Smooth muscle cell (in vitro differentiated cells): ENCODE data around the gene POLR3GL. TPM values are rescaled to one million over a fixed set of nuclear protein-coding genes. Genes with fewer than 3 reads are reported as not detected.

Experiments
- DNase-seq: peaks from one replicate; lab custom pipeline; 2025; ENCODE audit not compliant: unreplicated experiment; lab: John Stamatoyannopoulos, UW
- H2AFZ ChIP-seq: fragments of 200-600 bp; sonication (generic); 2 replicates; pipeline ENCODE4 v1.6.0; 2016; ENCODE audit warnings: antibody characterized with exemption, low read depth, mild to moderate bottlenecking
- H3F3A ChIP-seq: fragments of 200-600 bp; sonication (generic); 2 replicates; pipeline ENCODE4 v1.6.0; 2017; ENCODE audit warnings: antibody characterized with exemption, low read depth
- H3K27ac ChIP-seq: fragments of 200-600 bp; sonication (generic); 2 replicates; pipeline ENCODE4 v1.5.1; 2016; ENCODE audit warnings: low read depth, mild to moderate bottlenecking
- H3K27me3 ChIP-seq: fragments of 200-600 bp; sonication (generic); 2 replicates; pipeline ENCODE4 v1.6.1; 2016; ENCODE audit warnings: low read depth, mild to moderate bottlenecking
- H3K36me3 ChIP-seq: fragments of 200-600 bp; sonication (generic); 2 replicates; pipeline ENCODE4 v1.5.1; 2016; ENCODE audit warnings: low read depth
- H3K4me1 ChIP-seq: fragments of 200-600 bp; sonication (generic); 2 replicates; pipeline ENCODE4 v1.5.1; 2016; ENCODE audit warnings: low read depth
- H3K4me2 ChIP-seq: fragments of 200-600 bp; sonication (generic); 2 replicates; pipeline ENCODE4 v1.6.0; 2016; ENCODE audit warnings: mild to moderate bottlenecking
- H3K4me3 ChIP-seq: fragments of 200-600 bp; sonication (generic); 2 replicates; pipeline ENCODE4 v1.5.1; 2016; ENCODE audit warnings: mild to moderate bottlenecking
- H3K79me2 ChIP-seq: fragments of 200-600 bp; sonication (generic); 2 replicates; pipeline ENCODE4 v1.6.0; 2016; ENCODE audit warnings: low read depth, mild to moderate bottlenecking
- H3K9ac ChIP-seq: fragments of 200-600 bp; sonication (generic); 2 replicates; pipeline ENCODE4 v1.6.0; 2016; ENCODE audit warnings: low read depth
- H3K9me3 ChIP-seq: fragments of 200-600 bp; sonication (generic); replicated peaks from 2 replicates; pipeline ENCODE4 v1.5.1; 2016; ENCODE audit warnings: low read depth
- H4K20me1 ChIP-seq: fragments of 200-600 bp; sonication (generic); 2 replicates; pipeline ENCODE4 v1.6.0; 2016; ENCODE audit warnings: low read depth
- WGBS: methylation state at CpG from one replicate; pipeline ENCODE4 v1.1.7; 2016; ENCODE audit warnings: low lambda C conversion rate; 5-methylcytosine and 5-hydroxymethylcytosine counted together
- polyA plus RNA-seq: library from polyadenylated mRNA; unstranded; fragments of >200 nt; fragmentation: Nextera tagmentation; extraction: Ambion mirVana; gene quantifications from 2 replicates; pipeline ENCODE4 v1.2.1, GENCODE V29; 2016
- total RNA-seq: library from RNA; depleted of rRNA; stranded (reverse); fragments of >200 nt; gene quantifications from 2 replicates; pipeline ENCODE4 v1.2.3, GENCODE V29; 2014
- TF ChIP-seq, protein P1 (sequence below): fragments of 200-600 bp; sonication (generic); IDR thresholded peaks from 2 replicates; pipeline ENCODE4 v1.5.1; 2017; ENCODE audit warnings: borderline replicate concordance, mild to moderate bottlenecking, antibody characterized with exemption; ENCODE audit not compliant: insufficient read depth, poor library complexity, severe bottlenecking

The POLR3GL gene
- total and polyA plus RNA-seq, 2 experiments from 2014 or later = 22.2 to 33.6 TPM

DNA sequence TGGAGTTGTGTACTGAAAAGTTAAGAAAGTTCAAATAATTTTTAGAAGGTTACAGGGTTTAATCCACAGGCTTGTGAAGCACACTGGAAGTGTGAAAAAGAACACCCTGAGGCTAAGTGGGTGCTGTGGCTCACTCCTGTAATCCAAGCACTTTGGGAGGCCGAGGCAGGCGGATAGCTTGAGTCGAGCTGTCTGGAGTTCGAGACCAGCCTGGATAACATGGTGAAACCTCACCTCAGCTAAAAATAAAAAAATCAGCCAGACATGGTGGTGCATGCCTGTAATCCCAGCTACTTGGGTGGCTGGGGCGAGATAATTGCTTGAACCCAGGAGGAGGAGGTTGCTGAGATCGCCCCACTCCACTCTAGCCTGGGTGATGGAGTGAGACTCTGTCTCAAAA, 22.1 kb downstream of the POLR3GL start:
- DNase-seq = no peak
- no peak overlapping the region for H2AFZ ChIP-seq
- no peaks in the 10 kb centered on the region for H3K27me3 ChIP-seq
- TF ChIP-seq, protein P1, sequence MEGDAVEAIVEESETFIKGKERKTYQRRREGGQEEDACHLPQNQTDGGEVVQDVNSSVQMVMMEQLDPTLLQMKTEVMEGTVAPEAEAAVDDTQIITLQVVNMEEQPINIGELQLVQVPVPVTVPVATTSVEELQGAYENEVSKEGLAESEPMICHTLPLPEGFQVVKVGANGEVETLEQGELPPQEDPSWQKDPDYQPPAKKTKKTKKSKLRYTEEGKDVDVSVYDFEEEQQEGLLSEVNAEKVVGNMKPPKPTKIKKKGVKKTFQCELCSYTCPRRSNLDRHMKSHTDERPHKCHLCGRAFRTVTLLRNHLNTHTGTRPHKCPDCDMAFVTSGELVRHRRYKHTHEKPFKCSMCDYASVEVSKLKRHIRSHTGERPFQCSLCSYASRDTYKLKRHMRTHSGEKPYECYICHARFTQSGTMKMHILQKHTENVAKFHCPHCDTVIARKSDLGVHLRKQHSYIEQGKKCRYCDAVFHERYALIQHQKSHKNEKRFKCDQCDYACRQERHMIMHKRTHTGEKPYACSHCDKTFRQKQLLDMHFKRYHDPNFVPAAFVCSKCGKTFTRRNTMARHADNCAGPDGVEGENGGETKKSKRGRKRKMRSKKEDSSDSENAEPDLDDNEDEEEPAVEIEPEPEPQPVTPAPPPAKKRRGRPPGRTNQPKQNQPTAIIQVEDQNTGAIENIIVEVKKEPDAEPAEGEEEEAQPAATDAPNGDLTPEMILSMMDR = no peak
- H3K9me3 ChIP-seq = no peaks in the 10 kb centered on the region
- H3F3A ChIP-seq = peaks cover 7% of the 10 kb centered on the region
- H3K27ac ChIP-seq = peak overlapping the region; percentile 86
- no peak overlapping the region for H3K9ac ChIP-seq
- H3K4me1 ChIP-seq = peaks cover 16% of the 10 kb centered on the region
- peak overlapping the region; percentile 56 for H3K4me2 ChIP-seq
- H3K79me2 ChIP-seq = no peaks in the 10 kb centered on the region
- H3K4me3 ChIP-seq = no peak overlapping the region
- peaks cover 7% of the 10 kb centered on the region for H4K20me1 ChIP-seq
- WGBS = 84% methylated on average over 6 of the region's 6 CpGs
- H3K36me3 ChIP-seq = no peaks in the 10 kb centered on the region

DNA sequence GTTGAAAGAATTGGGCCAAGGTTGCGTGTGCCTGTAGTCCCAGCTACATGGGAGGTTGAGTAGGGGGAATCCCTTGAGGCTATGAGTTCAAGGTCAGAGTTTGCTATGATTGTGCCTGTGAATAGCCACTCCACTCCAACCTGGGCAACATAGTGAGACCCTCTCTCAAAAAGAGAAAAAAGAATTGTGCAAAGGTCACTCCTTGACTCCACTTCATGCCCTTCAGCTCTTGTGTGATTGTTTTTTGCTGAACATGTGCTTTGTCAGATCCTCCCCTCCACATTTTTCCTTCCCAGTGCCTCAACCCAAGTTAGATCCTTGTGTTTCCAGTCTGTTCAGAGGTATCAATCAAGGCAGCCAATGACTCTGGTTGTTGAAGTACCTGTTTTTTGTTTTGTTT, 23.4 kb downstream of the POLR3GL start:
- H3K4me1 ChIP-seq = peaks cover 17% of the 10 kb centered on the region
- no peaks in the 10 kb centered on the region for H3K36me3 ChIP-seq
- H3F3A ChIP-seq = peaks cover 15% of the 10 kb centered on the region
- H3K4me2 ChIP-seq = no peak overlapping the region
- H4K20me1 ChIP-seq = peaks cover 21% of the 10 kb centered on the region
- DNase-seq = no peak
- no peak overlapping the region for H3K27ac ChIP-seq
- 93% methylated on average over 1 of the region's 1 CpG for WGBS
- no peak overlapping the region for H3K9ac ChIP-seq
- no peaks in the 10 kb centered on the region for H3K9me3 ChIP-seq
- no peak overlapping the region for H3K4me3 ChIP-seq
- H3K27me3 ChIP-seq = no peaks in the 10 kb centered on the region
- TF ChIP-seq, protein P1 = no peak
- H2AFZ ChIP-seq = no peak overlapping the region
- peaks cover 6% of the 10 kb centered on the region for H3K79me2 ChIP-seq

DNA sequence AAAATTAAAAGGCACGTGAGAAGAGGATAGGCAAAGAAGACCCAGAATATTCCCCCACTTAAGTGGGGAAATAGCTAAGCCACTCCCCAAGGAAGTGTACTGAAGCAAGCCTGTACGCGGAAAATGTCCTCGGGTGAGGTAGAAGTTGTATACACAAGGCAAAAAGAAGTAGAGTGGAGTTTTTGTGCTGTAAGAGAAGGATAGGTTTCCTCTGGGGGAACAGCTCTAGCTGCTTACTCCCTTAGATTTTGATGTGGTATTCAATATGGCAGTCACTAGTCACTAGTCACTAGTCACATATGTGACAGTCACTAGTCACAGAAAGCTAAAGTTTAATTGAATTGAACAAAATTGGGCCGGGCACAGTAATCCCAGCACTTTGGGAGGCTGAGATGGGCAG, 24.3 kb downstream of the POLR3GL start:
- peaks cover 24% of the 10 kb centered on the region for H3F3A ChIP-seq
- no peak overlapping the region for H3K4me3 ChIP-seq
- TF ChIP-seq, protein P1 = no peak
- H2AFZ ChIP-seq = no peak overlapping the region
- WGBS = 83% methylated on average over 5 of the region's 5 CpGs
- H3K79me2 ChIP-seq = peaks cover 15% of the 10 kb centered on the region
- H3K27me3 ChIP-seq = no peaks in the 10 kb centered on the region
- H4K20me1 ChIP-seq = peaks cover 29% of the 10 kb centered on the region
- no peaks in the 10 kb centered on the region for H3K36me3 ChIP-seq
- H3K4me2 ChIP-seq = no peak overlapping the region
- H3K27ac ChIP-seq = peak overlapping the region; percentile 20
- H3K9ac ChIP-seq = no peak overlapping the region
- no peaks in the 10 kb centered on the region for H3K9me3 ChIP-seq
- no peak for DNase-seq
- H3K4me1 ChIP-seq = peaks cover 25% of the 10 kb centered on the region

DNA sequence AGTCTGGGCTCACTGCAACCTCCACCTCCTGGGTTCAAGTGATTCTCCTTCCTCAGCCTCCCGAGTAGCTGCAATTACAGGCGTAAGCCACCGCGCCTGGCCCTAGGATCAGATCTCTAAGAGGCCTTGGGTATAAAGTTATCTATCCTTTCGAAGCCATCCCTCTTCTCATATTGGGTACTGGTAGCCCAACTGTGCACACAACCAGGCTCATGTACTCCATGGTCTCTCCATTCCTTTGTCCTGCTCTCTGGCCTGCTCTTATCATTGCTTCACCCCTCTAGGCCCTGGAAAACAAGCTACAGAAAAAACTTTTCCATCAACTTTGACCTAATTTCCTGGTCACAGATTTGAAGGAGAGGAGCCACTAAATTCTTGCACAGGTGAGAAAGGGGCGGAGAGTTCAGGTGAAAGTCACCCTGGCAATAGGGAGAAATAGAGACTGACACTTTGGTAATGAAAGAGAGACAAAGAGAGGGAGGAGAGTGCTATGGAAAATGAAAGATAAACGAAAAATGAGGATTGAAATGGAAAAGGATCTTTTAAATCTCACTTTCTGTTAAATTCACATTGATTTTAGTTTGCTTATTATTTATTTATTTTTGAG, 25.9 kb downstream of the POLR3GL start:
- peaks cover 30% of the 10 kb centered on the region for H3K79me2 ChIP-seq
- no peak overlapping the region for H3K4me2 ChIP-seq
- WGBS = 91% methylated on average over 7 of the region's 7 CpGs
- H3K9ac ChIP-seq = no peak overlapping the region
- peak overlapping the region; percentile 44 for H3K27ac ChIP-seq
- no peak overlapping the region for H3K4me3 ChIP-seq
- H3K27me3 ChIP-seq = no peaks in the 10 kb centered on the region
- no peak overlapping the region for H2AFZ ChIP-seq
- H3K9me3 ChIP-seq = no peaks in the 10 kb centered on the region
- no peak for DNase-seq
- peaks cover 31% of the 10 kb centered on the region for H3F3A ChIP-seq
- TF ChIP-seq, protein P1 = no peak
- peaks cover 45% of the 10 kb centered on the region for H4K20me1 ChIP-seq
- H3K36me3 ChIP-seq = no peaks in the 10 kb centered on the region
- peaks cover 27% of the 10 kb centered on the region for H3K4me1 ChIP-seq
